Ectodermal cell (in vitro differentiated cells): ENCODE data around the gene GNAS.

Source experiments
- H3K27ac ChIP-seq: 2 replicates; pipeline ENCODE4 v1.7.0; 2013; ENCODE audit warnings: mild to moderate bottlenecking, low read depth, low read length; ENCODE audit not compliant: insufficient read depth, poor library complexity, severe bottlenecking
- H3K27me3 ChIP-seq: 2 replicates; pipeline ENCODE4 v1.7.0; 2013; ENCODE audit warnings: mild to moderate bottlenecking, low read length; ENCODE audit not compliant: insufficient read depth, control insufficient read depth, poor library complexity, severe bottlenecking
- H3K36me3 ChIP-seq: one replicate; pipeline ENCODE4 v1.7.0; 2013; ENCODE audit warnings: low read length; ENCODE audit not compliant: control insufficient read depth, insufficient read depth
- H3K4me1 ChIP-seq: one replicate; pipeline ENCODE4 v1.7.0; 2013; ENCODE audit warnings: low read length; ENCODE audit not compliant: control insufficient read depth, insufficient read depth
- H3K4me3 ChIP-seq: 2 replicates; pipeline ENCODE4 v1.7.0; 2013; ENCODE audit warnings: low read depth, low read length, control low read depth; ENCODE audit not compliant: insufficient read depth
- H3K9me3 ChIP-seq: 2 replicates; pipeline ENCODE4 v1.7.0; 2013; ENCODE audit warnings: mild to moderate bottlenecking, low read length, moderate library complexity; ENCODE audit not compliant: control insufficient read depth
- WGBS, 2 experiments: methylation state at CpG; one replicate each; pipeline ENCODE4 v1.1.7; 2013; ENCODE audit warnings: missing lambda C conversion rate in 2 of 2; 5-methylcytosine and 5-hydroxymethylcytosine counted together

GNAS gene

GRCh38 chr20:58877976-58878360 is 25.5 kb downstream of the GNAS start:
- Histone ChIP-seq H3K27ac (peak overlapping the region; percentile 41), H3K9me3 (no peaks in the 10 kb centered on the region), H3K4me1 (peaks cover 47% of the 10 kb centered on the region), H3K27me3 (no peaks in the 10 kb centered on the region), H3K36me3 (no peaks in the 10 kb centered on the region), H3K4me3 (no peak overlapping the region)
- WGBS, 2 experiments = 60 to 61% methylated on average over 4 of the region's 4 CpGs

GRCh38 chr20:58878399-58878798 is 25.9 kb downstream of the GNAS start:
- Histone ChIP-seq H3K27me3 (no peaks in the 10 kb centered on the region), H3K27ac (no peak overlapping the region), H3K4me3 (no peak overlapping the region), H3K4me1 (peaks cover 50% of the 10 kb centered on the region), H3K36me3 (no peaks in the 10 kb centered on the region), H3K9me3 (no peaks in the 10 kb centered on the region)
- WGBS, 2 experiments = 73 to 80% methylated on average over 3 to 4 of the region's 4 CpGs

GRCh38 chr20:58880441-58880840 is 27.9 kb downstream of the GNAS start:
- Histone ChIP-seq H3K27ac (no peak overlapping the region), H3K9me3 (no peaks in the 10 kb centered on the region), H3K36me3 (no peaks in the 10 kb centered on the region), H3K4me1 (peaks cover 49% of the 10 kb centered on the region), H3K4me3 (no peak overlapping the region), H3K27me3 (no peaks in the 10 kb centered on the region)
- WGBS, 2 experiments = 88% methylated on average over 1 of the region's 1 CpG

- no peak overlapping the region for H3K27ac ChIP-seq
- peaks cover 45% of the 10 kb centered on the region for H3K4me1 ChIP-seq
- 91 to 93% methylated on average over 8 of the region's 9 CpGs for WGBS, 2 experiments
Observed at GRCh38 chr20:58880994-58881752, 28.7 kb downstream of the GNAS start.

GRCh38 chr20:58882704-58883089 is 30.2 kb downstream of the GNAS start:
- Histone ChIP-seq H3K9me3 (no peaks in the 10 kb centered on the region), H3K4me1 (peaks cover 30% of the 10 kb centered on the region), H3K4me3 (no peak overlapping the region), H3K27ac (peak overlapping the region; percentile 38), H3K27me3 (no peaks in the 10 kb centered on the region), H3K36me3 (no peaks in the 10 kb centered on the region)
- WGBS, 2 experiments = 85 to 89% methylated on average over 5 of the region's 5 CpGs

More at GRCh38 chr20:58880994-58881752, 28.7 kb downstream of the GNAS start:
- no peak overlapping the region for H3K4me3 ChIP-seq
- H3K9me3 ChIP-seq = no peaks in the 10 kb centered on the region
- no peaks in the 10 kb centered on the region for H3K36me3 ChIP-seq
- no peaks in the 10 kb centered on the region for H3K27me3 ChIP-seq

GRCh38 chr20:58883241-58883691 is 30.8 kb downstream of the GNAS start:
- WGBS, 2 experiments = 27 to 28% methylated on average over 9 of the region's 9 CpGs

GRCh38 chr20:58884966-58885365 is 32.5 kb downstream of the GNAS start:
- no peaks in the 10 kb centered on the region for H3K9me3 ChIP-seq
- H3K36me3 ChIP-seq = no peaks in the 10 kb centered on the region
- WGBS, 2 experiments = 93% methylated on average over 3 of the region's 3 CpGs
- no peak overlapping the region for H3K4me3 ChIP-seq
- no peak overlapping the region for H3K27ac ChIP-seq
- H3K4me1 ChIP-seq = peaks cover 19% of the 10 kb centered on the region
- H3K27me3 ChIP-seq = no peaks in the 10 kb centered on the region

More at GRCh38 chr20:58883241-58883691, 30.8 kb downstream of the GNAS start:
- Histone ChIP-seq H3K27me3 (no peaks in the 10 kb centered on the region), H3K36me3 (no peaks in the 10 kb centered on the region), H3K4me1 (peaks cover 25% of the 10 kb centered on the region), H3K4me3 (no peak overlapping the region), H3K27ac (peak overlapping the region; percentile 38), H3K9me3 (no peaks in the 10 kb centered on the region)

- Histone ChIP-seq H3K27me3 (peaks cover 4% of the 10 kb centered on the region), H3K4me1 (peaks cover 16% of the 10 kb centered on the region), H3K4me3 (no peak overlapping the region), H3K36me3 (no peaks in the 10 kb centered on the region), H3K9me3 (no peaks in the 10 kb centered on the region), H3K27ac (no peak overlapping the region)
Observed at GRCh38 chr20:58886546-58886945, 34.0 kb downstream of the GNAS start.

GRCh38 chr20:58888103-58888502 is 35.6 kb downstream of the GNAS start:
- WGBS, 2 experiments = 63 to 72% methylated on average over 12 of the region's 12 CpGs
- H3K4me1 ChIP-seq = peaks cover 9% of the 10 kb centered on the region
- no peak overlapping the region for H3K27ac ChIP-seq
- no peaks in the 10 kb centered on the region for H3K36me3 ChIP-seq
- H3K27me3 ChIP-seq = peaks cover 4% of the 10 kb centered on the region
- H3K4me3 ChIP-seq = peak overlapping the region; percentile 67
- H3K9me3 ChIP-seq = no peaks in the 10 kb centered on the region

- 21 to 23% methylated on average over 101 of the region's 101 CpGs for whole genome bisulfite sequencing, 2 experiments
- H3K27ac ChIP-seq = no peak overlapping the region
Observed at GRCh38 chr20:58888521-58889333, 36.2 kb downstream of the GNAS start.

More at GRCh38 chr20:58888521-58889333, 36.2 kb downstream of the GNAS start:
- Histone ChIP-seq H3K36me3 (no peaks in the 10 kb centered on the region), H3K9me3 (no peaks in the 10 kb centered on the region), H3K27me3 (peaks cover 4% of the 10 kb centered on the region), H3K4me3 (peak overlapping the region; percentile 67), H3K4me1 (peaks cover 9% of the 10 kb centered on the region)
